ENCODE results near the gene WDSUB1.

Gene WDSUB1

GRCh38 chr2:159194241-159194640 lies 92.3 kb downstream of the WDSUB1 start:
- DNase-seq = no peak

GRCh38 chr2:159193791-159194190 lies 92.7 kb downstream of the WDSUB1 start:
- DNase-seq = no peak

- DNase-seq = no peak
Measured at GRCh38 chr2:159192371-159192918, 94.1 kb downstream of the WDSUB1 start.

- DNase-seq = no peak
Measured at GRCh38 chr2:159188449-159188848, 98.1 kb downstream of the WDSUB1 start.

GRCh38 chr2:159187106-159187505 lies 99.4 kb downstream of the WDSUB1 start:
- no peak for DNase-seq

- no peak for DNase-seq
Measured at GRCh38 chr2:159186462-159186861, 100.0 kb downstream of the WDSUB1 start.
